ENCODE measurements around the gene RHCE.
"Not testable (repeated sequence)": the region's sequence is repeated elsewhere in the genome, so short reads cannot be mapped to it uniquely, and the experiment has no call there.

Gene RHCE

DNA sequence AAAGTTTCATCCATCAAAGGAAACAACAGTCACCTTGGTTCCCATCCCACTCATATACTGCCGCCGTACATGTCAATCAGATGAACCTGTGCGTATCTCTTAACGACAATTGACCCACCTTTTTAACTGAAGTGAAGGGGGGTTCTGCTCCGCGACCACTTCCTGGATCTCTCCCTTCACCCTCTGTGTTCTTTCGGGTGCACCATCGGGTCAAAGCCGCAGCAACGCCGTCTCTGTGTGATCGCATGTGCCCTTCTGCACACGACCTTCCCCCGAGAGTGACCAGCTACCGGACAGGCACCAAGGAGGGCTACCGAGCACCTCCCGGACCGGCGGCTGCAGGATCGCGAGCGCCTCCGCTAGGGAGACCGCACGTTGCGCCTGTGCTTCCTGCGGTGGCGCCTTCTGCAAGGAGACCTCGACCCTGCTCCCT is 83.7 kb downstream of the RHCE start:
- peak overlapping the region; percentile 59 for H3K4me3 ChIP-seq (ENCODE audit: low read depth, low read length)
- DNase-seq (ENCODE audit: low read depth), result not testable (repeated sequence)
- TF ChIP-seq, protein P1, sequence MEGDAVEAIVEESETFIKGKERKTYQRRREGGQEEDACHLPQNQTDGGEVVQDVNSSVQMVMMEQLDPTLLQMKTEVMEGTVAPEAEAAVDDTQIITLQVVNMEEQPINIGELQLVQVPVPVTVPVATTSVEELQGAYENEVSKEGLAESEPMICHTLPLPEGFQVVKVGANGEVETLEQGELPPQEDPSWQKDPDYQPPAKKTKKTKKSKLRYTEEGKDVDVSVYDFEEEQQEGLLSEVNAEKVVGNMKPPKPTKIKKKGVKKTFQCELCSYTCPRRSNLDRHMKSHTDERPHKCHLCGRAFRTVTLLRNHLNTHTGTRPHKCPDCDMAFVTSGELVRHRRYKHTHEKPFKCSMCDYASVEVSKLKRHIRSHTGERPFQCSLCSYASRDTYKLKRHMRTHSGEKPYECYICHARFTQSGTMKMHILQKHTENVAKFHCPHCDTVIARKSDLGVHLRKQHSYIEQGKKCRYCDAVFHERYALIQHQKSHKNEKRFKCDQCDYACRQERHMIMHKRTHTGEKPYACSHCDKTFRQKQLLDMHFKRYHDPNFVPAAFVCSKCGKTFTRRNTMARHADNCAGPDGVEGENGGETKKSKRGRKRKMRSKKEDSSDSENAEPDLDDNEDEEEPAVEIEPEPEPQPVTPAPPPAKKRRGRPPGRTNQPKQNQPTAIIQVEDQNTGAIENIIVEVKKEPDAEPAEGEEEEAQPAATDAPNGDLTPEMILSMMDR (conservative IDR thresholded peaks at IDR 0.05; ENCODE audit: low read depth, low read length), result peak; percentile 21

DNA sequence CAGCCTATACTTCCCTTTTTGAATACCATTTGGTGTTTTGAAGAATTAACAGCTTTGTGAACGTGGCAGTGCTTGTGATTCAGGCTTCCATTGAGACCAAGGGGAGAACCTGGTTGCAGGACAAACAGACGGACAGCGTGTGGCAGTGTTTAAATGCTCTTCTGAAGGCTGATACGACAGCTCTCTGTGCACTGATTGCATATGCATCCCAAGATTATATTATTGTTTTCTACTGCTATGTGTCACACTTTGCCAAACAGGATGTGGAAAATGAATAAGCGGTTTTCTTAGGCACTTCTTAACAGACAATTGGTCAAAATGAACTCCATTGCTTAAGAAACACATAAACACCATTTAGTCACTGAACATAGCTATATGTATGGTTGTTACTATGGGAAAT is 90.7 kb downstream of the RHCE start:
- TF ChIP-seq, protein P1 (conservative IDR thresholded peaks at IDR 0.05; ENCODE audit: low read depth, low read length), result peak; percentile 26
- not testable (repeated sequence) for H3K4me3 ChIP-seq (ENCODE audit: low read depth, low read length)
- peak; percentile 74 for DNase-seq (ENCODE audit: low read depth)

DNA sequence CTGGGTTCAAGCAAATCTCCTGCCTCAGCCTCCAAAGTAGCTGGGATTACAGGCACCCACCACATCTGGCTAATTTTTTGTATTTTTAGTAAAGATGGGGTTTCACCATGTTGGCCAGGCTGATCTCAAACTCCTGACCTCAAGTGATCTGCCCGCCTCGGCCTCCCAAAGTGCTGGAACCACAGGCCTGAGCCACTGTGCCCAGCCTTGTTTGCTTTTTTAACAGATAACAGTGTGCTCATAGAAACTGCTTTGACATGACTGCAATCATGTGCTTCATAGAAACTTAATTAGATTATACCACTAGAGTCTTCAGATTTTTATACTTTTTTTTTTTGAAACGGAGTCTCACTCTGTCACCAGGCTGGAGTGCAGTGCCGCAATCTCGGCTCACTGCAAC is 91.3 kb downstream of the RHCE start:
- not testable (repeated sequence) for H3K4me3 ChIP-seq (ENCODE audit: low read depth, low read length)
- peak; percentile 22 for DNase-seq (ENCODE audit: low read depth)

DNA sequence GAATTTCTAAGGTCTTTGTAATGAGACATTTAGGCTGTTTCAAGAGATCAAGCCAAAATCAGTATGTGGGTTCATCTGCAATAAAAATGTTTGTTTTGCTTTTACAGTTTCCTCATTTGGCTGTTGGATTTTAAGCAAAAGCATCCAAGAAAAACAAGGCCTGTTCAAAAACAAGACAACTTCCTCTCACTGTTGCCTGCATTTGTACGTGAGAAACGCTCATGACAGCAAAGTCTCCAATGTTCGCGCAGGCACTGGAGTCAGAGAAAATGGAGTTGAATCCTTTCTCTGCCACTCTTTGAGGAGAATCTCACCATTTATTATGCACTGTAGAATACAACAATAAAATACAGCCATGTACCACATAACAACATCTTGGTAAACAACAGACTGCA is 91.8 kb downstream of the RHCE start:
- DNase-seq (ENCODE audit: low read depth); H3K4me3 ChIP-seq (ENCODE audit: low read depth, low read length): not testable (repeated sequence)

DNA sequence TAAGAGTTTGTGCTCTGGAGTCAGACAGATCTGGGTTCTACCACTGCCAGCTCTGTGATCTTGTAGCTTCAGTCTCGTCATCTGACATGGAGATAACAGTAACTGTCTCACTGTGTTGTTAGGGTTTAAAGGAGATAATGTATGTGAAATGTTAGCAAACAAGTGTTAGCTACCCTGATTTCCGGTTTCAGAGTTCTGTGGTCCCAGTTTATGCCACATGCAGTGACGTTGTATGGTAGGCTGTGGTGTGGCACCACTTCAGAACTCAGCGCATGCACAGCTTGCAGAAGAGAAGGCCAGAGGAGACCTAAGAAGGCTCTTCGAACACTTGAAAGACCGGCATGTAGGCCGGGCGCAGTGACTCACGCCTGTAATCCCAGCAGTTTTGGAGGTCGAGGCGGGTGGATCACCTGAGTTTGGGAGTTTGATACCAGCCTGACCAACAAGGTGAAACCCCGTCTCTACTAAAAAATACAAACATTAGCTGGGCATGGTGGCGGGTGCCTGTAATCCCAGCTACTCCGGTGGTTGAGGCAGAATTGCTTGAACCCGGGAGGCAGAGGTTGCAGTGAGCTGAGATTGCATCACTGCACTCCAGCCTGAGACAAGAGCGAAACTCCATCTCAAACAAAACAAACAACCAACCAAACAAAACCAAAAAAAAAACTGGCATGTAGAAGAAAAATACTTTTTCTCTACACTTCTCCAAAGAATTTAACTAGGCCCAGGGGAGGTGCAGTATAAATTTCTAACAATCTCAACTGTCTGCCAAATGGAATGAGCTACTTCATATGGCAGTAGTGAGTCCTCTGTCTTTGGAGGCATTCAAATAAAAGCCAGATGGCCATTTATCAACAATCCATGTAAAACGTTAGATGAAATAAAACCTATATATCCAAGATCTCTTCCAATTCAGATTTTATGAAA is 92.5 kb downstream of the RHCE start:
- H3K4me3 ChIP-seq (ENCODE audit: low read depth, low read length); DNase-seq (ENCODE audit: low read depth): not testable (repeated sequence)

DNA sequence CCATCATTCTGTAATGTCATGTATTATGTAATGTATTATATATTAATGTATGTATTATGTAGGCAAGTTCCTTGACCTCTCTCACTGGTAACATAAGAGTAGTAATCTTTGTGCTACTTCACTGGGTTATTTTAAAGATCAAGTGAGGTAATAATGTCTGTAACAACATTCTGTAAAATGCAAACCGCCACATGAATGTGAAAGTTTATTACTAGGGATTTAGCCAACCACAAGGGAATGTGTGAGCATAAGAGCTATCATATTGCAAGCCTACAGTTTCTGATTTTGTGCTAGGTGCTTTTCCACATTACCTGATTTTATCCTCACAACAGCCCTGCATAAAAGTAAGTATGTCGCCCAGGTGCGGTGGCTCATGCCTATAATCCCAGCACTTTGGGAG is 96.2 kb downstream of the RHCE start:
- not testable (repeated sequence) for H3K4me3 ChIP-seq (ENCODE audit: low read depth, low read length); DNase-seq (ENCODE audit: low read depth)

DNA sequence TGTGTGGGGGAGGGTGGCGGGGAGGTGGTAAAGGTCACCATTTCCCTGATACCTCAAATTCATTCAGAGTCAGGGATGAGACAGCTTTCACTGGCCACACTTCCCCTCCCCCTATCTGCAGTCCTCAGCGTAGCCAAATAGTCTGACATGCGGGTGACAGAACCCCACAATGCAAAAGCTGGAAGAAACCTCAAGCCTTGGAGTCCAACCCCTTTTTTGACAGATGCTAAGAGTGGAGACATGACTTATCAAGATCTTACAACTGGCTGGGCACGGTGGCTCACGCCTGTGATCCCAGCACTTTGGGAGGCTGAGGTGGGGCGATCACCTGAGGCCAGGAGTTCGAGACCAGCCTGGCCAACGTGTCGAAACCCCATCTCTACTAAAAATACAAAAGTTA is 98.5 kb downstream of the RHCE start:
- DNase-seq (ENCODE audit: low read depth); H3K4me3 ChIP-seq (ENCODE audit: low read depth, low read length): not testable (repeated sequence)

DNA sequence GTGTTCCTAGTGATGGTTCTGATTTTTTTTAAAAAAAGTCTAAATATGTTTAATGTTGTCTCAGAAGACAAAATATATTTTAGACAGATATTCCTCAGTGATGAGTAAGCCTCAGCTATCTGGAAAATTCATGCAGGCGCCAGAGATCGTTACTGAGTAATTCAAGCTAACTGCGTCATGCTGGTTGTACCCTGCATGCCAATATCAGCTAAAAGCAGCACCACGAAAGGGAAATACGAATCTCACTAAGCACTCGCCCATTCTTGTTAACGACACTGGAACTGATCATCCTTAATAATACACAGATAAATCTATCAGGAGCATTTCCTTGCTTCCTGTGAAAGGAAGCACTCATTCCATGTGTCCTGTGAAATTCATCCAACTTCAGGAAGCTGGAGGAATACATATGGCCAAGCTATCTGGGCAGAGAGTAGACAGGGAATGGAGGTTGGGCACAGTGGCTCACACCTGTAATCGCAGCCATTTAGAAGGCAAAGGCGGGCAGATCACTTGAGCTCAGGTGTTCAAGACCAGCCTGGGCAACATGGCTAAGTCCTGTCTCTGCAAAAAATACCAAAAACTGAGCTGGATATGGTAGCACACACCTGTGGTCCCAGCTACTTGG is 100.2 kb downstream of the RHCE start:
- H3K4me3 ChIP-seq (ENCODE audit: low read depth, low read length), result not testable (repeated sequence)
- DNase-seq (ENCODE audit: low read depth), result peak; percentile 92

DNA sequence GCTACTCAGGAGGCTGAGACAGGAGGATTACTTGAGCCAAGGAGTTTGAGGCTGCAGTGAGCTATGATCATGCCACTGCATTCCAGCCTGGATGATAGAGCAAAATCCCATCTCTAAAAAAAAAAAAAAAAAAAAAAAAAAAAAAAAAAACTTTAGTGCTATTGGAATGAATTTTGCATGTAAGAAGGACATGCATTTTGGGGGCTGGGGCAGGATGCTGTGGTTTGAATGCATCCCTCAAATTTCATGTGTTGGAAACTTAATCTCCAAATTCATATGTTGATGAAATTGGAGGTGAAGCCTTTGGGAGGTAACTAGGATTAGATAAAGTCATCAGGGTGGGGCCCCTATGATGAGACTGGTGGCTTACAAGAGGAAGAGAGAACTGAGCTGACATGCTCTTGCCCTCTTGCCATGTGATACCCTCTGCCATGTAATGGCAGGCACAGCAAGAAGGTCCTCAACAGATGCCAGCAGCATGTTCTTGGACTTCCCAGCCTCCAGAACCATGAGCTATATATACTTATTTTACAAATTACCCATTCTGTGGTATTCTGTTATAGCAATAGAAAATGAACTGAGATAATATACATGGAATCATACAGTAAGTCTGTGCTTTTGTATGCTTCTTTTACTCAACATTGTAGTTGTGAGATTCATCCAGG is 107.7 kb downstream of the RHCE start:
- H3K4me3 ChIP-seq (ENCODE audit: low read depth, low read length); DNase-seq (ENCODE audit: low read depth): not testable (repeated sequence)
